GM18873 (cell line): ENCODE results near the gene BEST1.

Source experiments
- ATAC-seq: cut with Tn5 transposase; IDR thresholded peaks from one replicate; pipeline ENCODE4 v1.9.1; 2021; ENCODE audit warnings: mild to moderate bottlenecking, moderate library complexity, moderate number of reproducible peaks; ENCODE audit not compliant: unreplicated experiment, low FRiP score

BEST1 gene

GRCh38 chr11:62010935-62011528 is 60.9 kb downstream of the BEST1 start:
- no peak for ATAC-seq

GRCh38 chr11:62011881-62012280 is 61.7 kb downstream of the BEST1 start:
- no peak for ATAC-seq

GRCh38 chr11:62012451-62012831 is 62.3 kb downstream of the BEST1 start:
- ATAC-seq: no peak

GRCh38 chr11:62012832-62013461 is 62.8 kb downstream of the BEST1 start:
- ATAC-seq: no peak
